Endothelial cell of umbilical vein (primary cell): ENCODE measurements around the gene OTULIN. TPM values are rescaled to one million over a fixed set of nuclear protein-coding genes. Genes with fewer than 3 reads are reported as not detected.

Experiments used
- BruUV-seq: library from RNA; stranded (reverse); fragments of 400-500 nt; replicated peaks from 2 replicates; lab custom pipeline; 2021; lab: Mats Ljungman, UMichigan
- CTCF ChIA-PET: fragments of 300-600, 350-600 bp; sonication (Branson Sonifier 250); formaldehyde crosslinking; loops from one replicate; lab custom pipeline; 2021; ENCODE audit warnings: antibody characterized with exemption, inconsistent platforms; lab: Charles Lee
- POLR2A ChIA-PET: fragments of 300-600, 350-600 bp; sonication (Branson Sonifier 250); formaldehyde crosslinking; loops from one replicate; lab custom pipeline; 2021; ENCODE audit warnings: antibody characterized with exemption, inconsistent platforms; lab: Charles Lee
- DNase-seq: peaks from one replicate; pipeline ENCODE4 v3.0.0-alpha.2; 2011; ENCODE audit warnings: low read depth, low spot score
- FAIRE-seq: peaks from 2 replicates; lab custom pipeline; 2011; peaks lifted over from hg19 to GRCh38; lab: Jason Lieb, UNC
- H2AFZ ChIP-seq: 2 replicates; pipeline ENCODE4 v1.6.0; 2012; ENCODE audit warnings: low read depth, low read length, control low read depth, inconsistent platforms
- H3K27ac ChIP-seq: 2 replicates; pipeline ENCODE4 v1.5.1; 2011; ENCODE audit warnings: low read depth, mild to moderate bottlenecking, control low read depth, low read length, moderate library complexity; ENCODE audit not compliant: insufficient read depth
- H3K27me3 ChIP-seq, 2 experiments: 2 replicates each; pipeline versions ENCODE4 v1.6.0 to v1.6.1; 2011; ENCODE audit warnings: low read length in 2 of 2, mixed read lengths in 1 of 2; ENCODE audit not compliant: control insufficient read depth in 2 of 2, insufficient read depth in 2 of 2
- H3K36me3 ChIP-seq, 2 experiments: 2 replicates in 1 of 2; 3 replicates in 1 of 2; pipeline ENCODE4 v1.5.1; 2011; ENCODE audit warnings: low read length in 2 of 2, mild to moderate bottlenecking in 1 of 2, moderate library complexity in 1 of 2; ENCODE audit not compliant: control insufficient read depth in 2 of 2, insufficient read depth in 2 of 2; ENCODE audit errors: extremely low read depth in 1 of 2
- H3K4me1 ChIP-seq: 3 replicates; pipeline ENCODE4 v1.5.1; 2011; ENCODE audit warnings: mild to moderate bottlenecking, low read length; ENCODE audit not compliant: control insufficient read depth, insufficient read depth; ENCODE audit errors: extremely low read depth
- H3K4me2 ChIP-seq: 2 replicates; pipeline ENCODE4 v1.6.1; 2011; ENCODE audit warnings: low read length, control low read depth, mixed read lengths; ENCODE audit not compliant: insufficient read depth
- H3K4me3 ChIP-seq, 3 experiments: fragments of 200-600 bp in 1 of 3; sonication (generic), shearing (Covaris generic) in 1 of 3; replicated peaks in 1 of 3; 2 replicates each; pipeline ENCODE4 v1.5.1; 2011 to 2016; ENCODE audit warnings: control low read depth in 3 of 3, low read length in 3 of 3, mild to moderate bottlenecking in 2 of 3, inconsistent platforms in 1 of 3, low read depth in 1 of 3, moderate library complexity in 1 of 3; ENCODE audit not compliant: insufficient read depth in 1 of 3
- H3K79me2 ChIP-seq: 2 replicates; pipeline ENCODE4 v1.6.0; 2012; ENCODE audit warnings: low read length, inconsistent platforms; ENCODE audit not compliant: control insufficient read depth, insufficient read depth
- H3K9ac ChIP-seq: replicated peaks from 2 replicates; pipeline ENCODE3; 2011; ENCODE audit warnings: low read length, control low read depth; ENCODE audit not compliant: insufficient read depth; ENCODE audit errors: extremely low read depth
- H3K9me1 ChIP-seq: replicated peaks from 3 replicates; pipeline ENCODE4 v1.6.0; 2011; ENCODE audit warnings: mild to moderate bottlenecking, low read length; ENCODE audit not compliant: control insufficient read depth, insufficient read depth; ENCODE audit errors: extremely low read depth
- H3K9me3 ChIP-seq: replicated peaks from 2 replicates; pipeline ENCODE4 v1.5.1; 2012; ENCODE audit warnings: low read length, inconsistent platforms; ENCODE audit not compliant: control insufficient read depth, insufficient read depth
- H4K20me1 ChIP-seq: replicated peaks from 2 replicates; pipeline ENCODE3; 2011; ENCODE audit warnings: mild to moderate bottlenecking, low read length; ENCODE audit not compliant: control insufficient read depth, insufficient read depth; ENCODE audit errors: extremely low read depth
- CTCF ChIP-seq, 2 donors: IDR thresholded peaks; 1 replicate in 1 of 2; 2 replicates in 1 of 2; pipeline ENCODE4 v1.5.1; 2011; ENCODE audit warnings: low read length in 2 of 2, mild to moderate bottlenecking in 2 of 2, moderate library complexity in 2 of 2, control low read depth in 1 of 2, inconsistent platforms in 1 of 2, low read depth in 1 of 2; ENCODE audit not compliant: insufficient read depth in 1 of 2; ENCODE audit errors: extremely low read depth in 1 of 2
- EZH2 ChIP-seq: IDR thresholded peaks from 2 replicates; pipeline ENCODE4 v1.6.1; 2012; ENCODE audit warnings: borderline replicate concordance, low read depth, mild to moderate bottlenecking, moderate library complexity, low read length, inconsistent platforms; ENCODE audit not compliant: severe bottlenecking
- FOS ChIP-seq: IDR thresholded peaks from 2 replicates; pipeline ENCODE4 v1.6.1; 2011; ENCODE audit warnings: mild to moderate bottlenecking, low read length, moderate library complexity, borderline replicate concordance; ENCODE audit not compliant: insufficient read depth
- GATA2 ChIP-seq: IDR thresholded peaks from 2 replicates; pipeline ENCODE4 v1.7.0; 2011; ENCODE audit warnings: low read depth, mild to moderate bottlenecking, moderate library complexity, mixed read lengths, low read length; ENCODE audit not compliant: insufficient read length, insufficient read depth
- JUN ChIP-seq: IDR thresholded peaks from 2 replicates; pipeline ENCODE4 v1.6.1; 2011; ENCODE audit warnings: borderline replicate concordance, low read depth; ENCODE audit not compliant: insufficient read length, insufficient read depth
- MAX ChIP-seq: IDR thresholded peaks from 2 replicates; pipeline ENCODE4 v1.6.1; 2011; ENCODE audit not compliant: insufficient read depth, insufficient read length
- MYC ChIP-seq: IDR thresholded peaks from one replicate; pipeline ENCODE4 v1.6.1; 2011; ENCODE audit warnings: mild to moderate bottlenecking, low read depth, low read length
- POLR2A ChIP-seq: IDR thresholded peaks from 2 replicates; pipeline ENCODE4 v1.6.1; 2012; ENCODE audit warnings: low read depth, mild to moderate bottlenecking, control low read depth, low read length
- POLR2AphosphoS5 ChIP-seq: IDR thresholded peaks from 2 replicates; pipeline ENCODE4 v1.6.1; 2012; ENCODE audit warnings: low read depth, mild to moderate bottlenecking, control low read depth, low read length, moderate library complexity; ENCODE audit not compliant: insufficient read depth
- dilution Hi-C: fragments of 300-500 bp; cut with MboI; formaldehyde crosslinking; loops from one replicate; pipeline ENCODE4 v1.15.0; 2019; ENCODE audit warnings: low sequenced_read_pairs; ENCODE audit not compliant: extremely low pct_ligation_motif_present
- intact Hi-C: fragments of 100-400 bp; cut with micrococcal nuclease; formaldehyde crosslinking; loops from one replicate; pipeline ENCODE4 v1.10.0; 2022
- polyA plus RNA-seq, 4 experiments: library from polyadenylated mRNA; depleted of rRNA in 3 of 4; stranded (reverse) in 3 of 4; unstranded in 1 of 4; fragments of >200 nt; gene quantifications; 2 replicates each; pipeline versions ENCODE4 v1.2.1 to v1.2.3, GENCODE V29; 2011 to 2012; ENCODE audit warnings: missing spikeins in 1 of 4
- total RNA-seq: library from RNA; stranded (reverse); gene quantifications from 2 replicates; pipeline ENCODE4 v1.2.3, GENCODE V29; 2021

The OTULIN gene
- total and polyA plus RNA-seq, 2 donors (not counting 3 experiments of a cell fraction or from before 2014, with no cell fraction given) = 7.8 to 30.2 TPM

GRCh38 chr5:14713476-14714390 lies 49.2 kb downstream of the OTULIN start:
- H3K9me3 ChIP-seq = no peaks in the 10 kb centered on the region
- H3K36me3 ChIP-seq = peaks cover 0 to 13% of the 10 kb centered on the region in 2 experiments
- no TSS peak for BruUV-seq
- H3K4me3 ChIP-seq = no peak overlapping the region
- no peak overlapping the region for H3K9ac ChIP-seq
- H3K4me1 ChIP-seq = no peaks in the 10 kb centered on the region
- no peak for DNase-seq
- intact Hi-C loops (no loop called here), dilution Hi-C loops (no loop called here)
- ChIA-PET CTCF (interaction anchor here (0.7 to 1.8 kb wide), 4 partner anchors 11 to 1221 kb away, joined by 3 to 4 read pairs (median 3); no protein-coding TSS in a partner anchor), POLR2A (no interaction called here)
- H3K4me2 ChIP-seq = no peak overlapping the region
- no peak overlapping the region for H3K27ac ChIP-seq
- no peaks in the 10 kb centered on the region for H3K79me2 ChIP-seq
- no peaks in the 10 kb centered on the region for H4K20me1 ChIP-seq
- no peak overlapping the region for H2AFZ ChIP-seq
- no peak for FAIRE-seq
- H3K9me1 ChIP-seq = no peaks in the 10 kb centered on the region
- TF ChIP-seq POLR2AphosphoS5 = no peak
- TF ChIP-seq FOS = no peak
- no peak for TF ChIP-seq POLR2A
- no peak for TF ChIP-seq JUN
- no peak for TF ChIP-seq MAX
- TF ChIP-seq EZH2 = no peak
- TF ChIP-seq MYC = no peak
- no peak for TF ChIP-seq CTCF (IDR thresholded peaks at IDR 0.05; ENCODE audit: extremely low read depth in 1 of 2, insufficient read depth in 1 of 2, low read depth in 1 of 2, low read length in 2 of 2)
- no peak for TF ChIP-seq GATA2
- no peaks in the 10 kb centered on the region for H3K27me3 ChIP-seq
